Measurements from ENCODE around the gene MAPKAPK5. TPM values are rescaled to one million over a fixed set of nuclear protein-coding genes. Genes with fewer than 3 reads are reported as not detected.

MAPKAPK5 gene
- polyA plus RNA-seq, 1 experiment: 33.5 TPM

DNA sequence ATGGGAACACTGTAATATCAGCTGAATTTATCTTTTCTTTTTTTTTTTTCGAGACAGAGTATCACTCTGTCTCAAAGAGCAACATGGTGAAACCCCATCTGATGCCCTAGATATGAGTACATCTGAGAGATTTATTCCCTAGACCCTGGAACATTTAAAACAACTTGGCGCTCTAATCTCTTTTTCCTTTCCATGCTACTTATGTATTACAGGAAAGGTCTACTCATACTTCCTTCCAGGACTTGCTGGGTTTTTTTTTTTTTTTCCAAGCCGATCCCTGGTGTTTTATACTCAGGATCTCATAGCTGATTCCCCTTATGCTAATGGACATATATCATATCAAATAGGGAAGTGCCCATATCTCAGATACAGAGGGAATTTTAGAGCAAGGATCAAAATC is 83.1 kb downstream of the MAPKAPK5 start:
- H3K9me3 ChIP-seq (ENCODE audit: control insufficient read depth, insufficient read depth, low read length): no peaks in the 10 kb centered on the region
- H3K4me3 ChIP-seq (ENCODE audit: low read depth, low read length): no peak overlapping the region
- H3K27me3 ChIP-seq (ENCODE audit: control insufficient read depth, insufficient read depth, low read length): no peaks in the 10 kb centered on the region
- TF ChIP-seq, protein P1, sequence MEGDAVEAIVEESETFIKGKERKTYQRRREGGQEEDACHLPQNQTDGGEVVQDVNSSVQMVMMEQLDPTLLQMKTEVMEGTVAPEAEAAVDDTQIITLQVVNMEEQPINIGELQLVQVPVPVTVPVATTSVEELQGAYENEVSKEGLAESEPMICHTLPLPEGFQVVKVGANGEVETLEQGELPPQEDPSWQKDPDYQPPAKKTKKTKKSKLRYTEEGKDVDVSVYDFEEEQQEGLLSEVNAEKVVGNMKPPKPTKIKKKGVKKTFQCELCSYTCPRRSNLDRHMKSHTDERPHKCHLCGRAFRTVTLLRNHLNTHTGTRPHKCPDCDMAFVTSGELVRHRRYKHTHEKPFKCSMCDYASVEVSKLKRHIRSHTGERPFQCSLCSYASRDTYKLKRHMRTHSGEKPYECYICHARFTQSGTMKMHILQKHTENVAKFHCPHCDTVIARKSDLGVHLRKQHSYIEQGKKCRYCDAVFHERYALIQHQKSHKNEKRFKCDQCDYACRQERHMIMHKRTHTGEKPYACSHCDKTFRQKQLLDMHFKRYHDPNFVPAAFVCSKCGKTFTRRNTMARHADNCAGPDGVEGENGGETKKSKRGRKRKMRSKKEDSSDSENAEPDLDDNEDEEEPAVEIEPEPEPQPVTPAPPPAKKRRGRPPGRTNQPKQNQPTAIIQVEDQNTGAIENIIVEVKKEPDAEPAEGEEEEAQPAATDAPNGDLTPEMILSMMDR (IDR thresholded peaks at IDR 0.05; ENCODE audit: low read depth, low read length): no peak
- ChIA-PET POLR2A (interaction anchor here (0.6 kb wide), 1 partner anchor 11 kb away, joined by 6 read pairs; no protein-coding TSS in a partner anchor), CTCF (interaction anchor here (1.0 kb wide), 1 partner anchor 20 kb away, joined by 3 read pairs; no protein-coding TSS in a partner anchor)
- no peak for DNase-seq (ENCODE audit: low read depth, low spot score)
- H3K27ac ChIP-seq (ENCODE audit: low read depth, low read length): no peak overlapping the region

DNA sequence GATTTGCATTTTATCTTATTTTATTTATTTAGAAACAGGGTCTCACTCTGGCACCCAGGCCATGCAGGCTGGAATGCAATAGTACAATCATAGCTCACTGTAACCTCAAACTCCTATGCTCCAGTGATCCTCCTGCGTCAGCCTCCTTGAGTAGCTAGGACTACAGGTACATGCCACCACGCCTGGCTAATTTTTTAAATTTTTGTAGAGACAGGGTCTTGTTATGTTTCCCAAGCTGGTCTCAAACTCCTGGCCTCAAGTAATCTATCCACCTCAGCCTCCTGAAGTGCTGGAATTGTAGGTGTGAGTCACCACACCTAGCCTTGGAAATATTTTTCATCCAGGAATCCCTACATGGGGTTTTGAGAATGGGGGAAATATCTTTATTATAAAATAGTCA is 84.6 kb downstream of the MAPKAPK5 start:
- H3K9me3 ChIP-seq (ENCODE audit: control insufficient read depth, insufficient read depth, low read length): no peaks in the 10 kb centered on the region
- CTCF ChIA-PET: no interaction called here

DNA sequence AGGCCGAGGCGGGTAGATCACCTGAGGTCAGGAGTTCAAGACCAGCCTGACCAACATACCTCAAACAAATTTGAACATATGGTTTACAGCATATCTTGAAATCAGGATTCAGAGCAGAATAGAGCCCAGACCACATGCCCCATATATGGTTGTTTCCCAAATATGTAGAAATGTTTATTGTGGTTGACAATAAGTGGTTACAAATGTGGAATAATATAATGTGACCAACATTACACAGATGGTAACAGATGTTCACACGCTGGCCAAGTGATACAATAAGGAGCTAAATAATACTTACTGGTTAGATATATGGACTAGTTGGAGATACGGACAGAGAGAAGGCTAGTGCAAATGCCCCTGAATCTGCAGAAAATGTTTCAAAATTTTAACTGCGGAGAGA is 85.3 kb downstream of the MAPKAPK5 start:
- TF ChIP-seq, protein P1 (IDR thresholded peaks at IDR 0.05; ENCODE audit: low read depth, low read length): no peak
- ChIA-PET POLR2A (no interaction called here), CTCF (no interaction called here)
- no peak for DNase-seq (ENCODE audit: low read depth, low spot score)
- no peaks in the 10 kb centered on the region for H3K27me3 ChIP-seq (ENCODE audit: control insufficient read depth, insufficient read depth, low read length)
- no peak overlapping the region for H3K4me3 ChIP-seq (ENCODE audit: low read depth, low read length)
- no peaks in the 10 kb centered on the region for H3K9me3 ChIP-seq (ENCODE audit: control insufficient read depth, insufficient read depth, low read length)
- no peak overlapping the region for H3K27ac ChIP-seq (ENCODE audit: low read depth, low read length)

More for the DNA sequence above, 84.6 kb downstream of the MAPKAPK5 start:
- no peak overlapping the region for H3K4me3 ChIP-seq (ENCODE audit: low read depth, low read length)
- DNase-seq (ENCODE audit: low read depth, low spot score): no peak
- H3K27me3 ChIP-seq (ENCODE audit: control insufficient read depth, insufficient read depth, low read length): no peaks in the 10 kb centered on the region
- POLR2A ChIA-PET: no interaction called here
- no peak overlapping the region for H3K27ac ChIP-seq (ENCODE audit: low read depth, low read length)
- TF ChIP-seq, protein P1 (IDR thresholded peaks at IDR 0.05; ENCODE audit: low read depth, low read length): no peak

DNA sequence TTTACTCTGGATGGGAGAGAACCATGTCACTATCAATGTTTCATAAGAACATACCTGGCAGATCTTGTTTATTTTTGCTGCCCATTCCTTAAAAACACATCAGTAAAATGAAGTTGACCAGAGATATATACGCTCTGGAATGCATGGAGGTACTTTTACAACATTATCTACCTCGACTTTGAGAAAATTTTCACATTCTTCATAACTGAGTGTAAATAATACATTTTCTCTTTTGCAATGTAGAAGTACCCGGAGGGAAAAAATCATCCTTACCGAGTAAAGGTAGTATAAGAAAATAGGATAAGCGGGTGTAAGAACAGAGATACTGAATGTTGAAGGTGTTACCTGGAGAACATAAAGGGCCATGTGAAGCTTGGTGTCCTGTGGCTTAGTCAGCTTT is 90.2 kb downstream of the MAPKAPK5 start:
- TF ChIP-seq, protein P1 (IDR thresholded peaks at IDR 0.05; ENCODE audit: low read depth, low read length): no peak
- Histone ChIP-seq H3K27ac (ENCODE audit: low read depth, low read length) (no peak overlapping the region), H3K27me3 (ENCODE audit: control insufficient read depth, insufficient read depth, low read length) (no peaks in the 10 kb centered on the region), H3K9me3 (ENCODE audit: control insufficient read depth, insufficient read depth, low read length) (no peaks in the 10 kb centered on the region), H3K4me3 (ENCODE audit: low read depth, low read length) (no peak overlapping the region)
- DNase-seq (ENCODE audit: low read depth, low spot score): no peak
- CTCF ChIA-PET: no interaction called here
- POLR2A ChIA-PET: no interaction called here

DNA sequence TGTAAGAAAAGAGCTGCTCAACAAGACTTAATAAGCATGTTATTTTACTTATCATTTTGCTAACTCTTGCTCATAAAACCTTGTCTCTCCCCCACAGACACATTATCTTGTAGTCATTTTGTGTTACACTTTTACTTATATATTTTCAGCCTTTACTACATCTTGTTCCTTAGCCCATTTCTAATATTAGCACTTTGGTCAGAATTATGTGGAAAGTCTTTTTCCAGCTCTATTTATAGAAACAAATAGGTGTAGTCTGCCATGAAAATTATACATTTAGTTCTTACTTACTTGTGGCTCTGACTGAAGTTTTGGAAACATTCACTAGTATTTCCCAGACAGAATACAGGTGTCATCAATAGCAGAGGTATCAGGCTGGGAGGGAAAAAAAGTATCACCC is 94.8 kb downstream of the MAPKAPK5 start:
- TF ChIP-seq, protein P1 (IDR thresholded peaks at IDR 0.05; ENCODE audit: low read depth, low read length): no peak
- Histone ChIP-seq H3K4me3 (ENCODE audit: low read depth, low read length) (no peak overlapping the region), H3K9me3 (ENCODE audit: control insufficient read depth, insufficient read depth, low read length) (no peaks in the 10 kb centered on the region), H3K27ac (ENCODE audit: low read depth, low read length) (no peak overlapping the region), H3K27me3 (ENCODE audit: control insufficient read depth, insufficient read depth, low read length) (no peaks in the 10 kb centered on the region)
- CTCF ChIA-PET: interaction anchor here (1.0 to 2.1 kb wide), 2 partner anchors 8 to 124 kb away, joined by 3 to 7 read pairs; no protein-coding TSS in a partner anchor
- DNase-seq (ENCODE audit: low read depth, low spot score): no peak
- POLR2A ChIA-PET: no interaction called here

All from AG04450 (cell line).